Upper lobe of right lung (tissue), 1 donor: ENCODE data around the gene NEDD4L. TPM values are rescaled to one million over a fixed set of nuclear protein-coding genes. Genes with fewer than 3 reads are reported as not detected.

Experiments
- ATAC-seq: fragments of 200-7000 bp; cut with Tn5 transposase; one replicate; pipeline ENCODE4 v1.9.1; 2020; ENCODE audit warnings: mild to moderate bottlenecking, moderate library complexity
- DNase-seq: peaks from one replicate; pipeline ENCODE4 v3.0.0-alpha.2; 2020
- H3K27ac ChIP-seq: fragments of 200-600 bp; one replicate; pipeline ENCODE4 v1.8.0; 2022
- H3K27me3 ChIP-seq: fragments of 200-600 bp; one replicate; pipeline ENCODE4 v1.8.0; 2022; ENCODE audit warnings: mild to moderate bottlenecking
- H3K36me3 ChIP-seq: fragments of 200-600 bp; one replicate; pipeline ENCODE4 v1.8.0; 2022
- H3K4me1 ChIP-seq: fragments of 200-600 bp; one replicate; pipeline ENCODE4 v1.8.0; 2022
- H3K4me3 ChIP-seq: fragments of 200-600 bp; one replicate; pipeline ENCODE4 v1.8.0; 2022; ENCODE audit warnings: mild to moderate bottlenecking
- H3K9me3 ChIP-seq: fragments of 200-600 bp; one replicate; pipeline ENCODE4 v1.8.0; 2022
- intact Hi-C: fragments of 100-400 bp; cut with DNase I; formaldehyde crosslinking; loops from one replicate; pipeline ENCODE4 v1.11.0; 2022
- total RNA-seq: library from RNA; stranded (reverse); fragmentation: NEBNext Ultra II Directional; extraction: Animal tissue kit (Norgen Biotek cat#: 25700); gene quantifications from one replicate; pipeline ENCODE4 v1.2.1, GENCODE V29; 2021
- TF ChIP-seq, protein P1 (sequence below): fragments of 200-600 bp; IDR thresholded peaks from one replicate; pipeline ENCODE4 v1.8.0; 2022; ENCODE audit warnings: antibody characterized with exemption
- donor health status: DM: no; HTN: yes; CAD: no; lungs with severe emphysema.

NEDD4L gene
- total RNA-seq, 1 donor from 2014 or later = 192 TPM

DNA sequence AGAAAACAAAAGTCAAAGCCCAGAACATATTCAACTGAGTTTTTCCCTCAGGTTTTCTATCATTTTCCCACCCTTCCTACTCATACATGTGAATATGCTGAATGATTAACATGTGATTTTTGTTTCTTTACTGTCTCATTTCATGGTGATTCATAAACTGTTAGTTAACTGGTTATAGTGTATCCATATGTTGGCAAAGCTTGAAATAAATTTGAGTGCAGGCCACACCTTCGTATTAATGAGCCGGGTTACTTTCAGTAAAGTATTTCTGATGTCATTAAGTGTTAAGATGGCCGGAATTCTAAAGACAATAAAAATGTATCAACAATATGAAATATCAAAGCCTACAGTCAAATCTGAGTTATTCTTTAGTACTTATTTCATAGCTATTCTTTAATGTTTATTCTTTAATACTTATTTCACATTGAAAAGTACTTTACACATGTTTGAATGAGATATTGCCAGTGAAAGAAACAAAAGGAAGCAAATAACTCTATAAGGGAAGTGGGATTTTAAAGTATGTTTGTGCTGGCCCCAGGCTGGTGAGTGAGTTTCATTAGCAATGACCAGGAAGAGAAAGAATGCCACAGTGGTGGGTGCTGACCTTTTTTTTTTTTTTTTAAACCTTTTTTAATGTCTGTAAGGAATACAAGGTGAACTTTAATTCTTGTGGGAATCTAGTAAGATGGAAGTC is 178.6 kb downstream of the NEDD4L start:
- peak overlapping the region; percentile 44 for H3K4me3 ChIP-seq
- H3K4me1 ChIP-seq = peaks cover 29% of the 10 kb centered on the region
- peak overlapping the region; percentile 86 for H3K27ac ChIP-seq
- DNase-seq (no peak), ATAC-seq (no peak)
- H3K36me3 ChIP-seq = no peaks in the 10 kb centered on the region
- no peaks in the 10 kb centered on the region for H3K9me3 ChIP-seq
- H3K27me3 ChIP-seq = no peaks in the 10 kb centered on the region
- TF ChIP-seq, protein P1, sequence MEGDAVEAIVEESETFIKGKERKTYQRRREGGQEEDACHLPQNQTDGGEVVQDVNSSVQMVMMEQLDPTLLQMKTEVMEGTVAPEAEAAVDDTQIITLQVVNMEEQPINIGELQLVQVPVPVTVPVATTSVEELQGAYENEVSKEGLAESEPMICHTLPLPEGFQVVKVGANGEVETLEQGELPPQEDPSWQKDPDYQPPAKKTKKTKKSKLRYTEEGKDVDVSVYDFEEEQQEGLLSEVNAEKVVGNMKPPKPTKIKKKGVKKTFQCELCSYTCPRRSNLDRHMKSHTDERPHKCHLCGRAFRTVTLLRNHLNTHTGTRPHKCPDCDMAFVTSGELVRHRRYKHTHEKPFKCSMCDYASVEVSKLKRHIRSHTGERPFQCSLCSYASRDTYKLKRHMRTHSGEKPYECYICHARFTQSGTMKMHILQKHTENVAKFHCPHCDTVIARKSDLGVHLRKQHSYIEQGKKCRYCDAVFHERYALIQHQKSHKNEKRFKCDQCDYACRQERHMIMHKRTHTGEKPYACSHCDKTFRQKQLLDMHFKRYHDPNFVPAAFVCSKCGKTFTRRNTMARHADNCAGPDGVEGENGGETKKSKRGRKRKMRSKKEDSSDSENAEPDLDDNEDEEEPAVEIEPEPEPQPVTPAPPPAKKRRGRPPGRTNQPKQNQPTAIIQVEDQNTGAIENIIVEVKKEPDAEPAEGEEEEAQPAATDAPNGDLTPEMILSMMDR = no peak
- intact Hi-C loops = no loop called here

DNA sequence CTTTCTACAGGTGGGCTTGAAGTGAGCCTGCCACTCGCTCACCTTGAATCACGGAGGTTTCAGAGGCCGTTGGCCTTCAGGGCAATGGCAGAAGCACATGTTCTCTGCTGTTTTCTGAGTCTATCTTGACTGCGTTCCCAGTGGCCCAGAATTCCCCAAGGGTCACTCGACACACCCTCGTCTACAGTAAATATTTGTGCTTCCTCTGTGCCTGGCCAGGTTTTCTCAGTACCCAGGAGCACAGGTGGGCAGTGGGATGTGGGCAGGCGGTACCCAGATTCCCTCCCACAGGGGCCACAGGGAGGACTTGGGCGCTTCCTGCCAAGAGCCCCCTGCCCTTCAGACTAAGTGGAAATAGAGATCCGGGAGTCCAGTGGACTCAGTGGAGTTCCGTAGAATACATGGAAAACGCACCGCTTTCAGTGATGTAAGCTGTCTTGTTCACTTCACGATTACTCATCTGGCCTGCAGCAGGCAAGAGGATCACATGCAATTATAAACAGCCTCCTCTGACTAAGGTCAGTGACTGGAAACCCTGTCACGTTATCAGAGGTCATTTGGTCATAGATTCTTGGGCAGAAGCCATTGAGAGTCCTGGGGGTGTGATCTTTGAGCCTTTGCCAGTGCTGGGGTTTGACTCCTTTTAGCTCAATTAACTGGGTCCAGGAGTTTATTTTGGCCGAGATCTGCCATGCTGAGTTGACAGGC is 179.8 kb downstream of the NEDD4L start:
- Histone ChIP-seq H3K4me1 (peaks cover 21% of the 10 kb centered on the region), H3K36me3 (no peaks in the 10 kb centered on the region), H3K27ac (peak overlapping the region; percentile 86), H3K27me3 (no peaks in the 10 kb centered on the region), H3K9me3 (no peaks in the 10 kb centered on the region), H3K4me3 (peak overlapping the region; percentile 44)
- peak; percentile 81 for ATAC-seq
- TF ChIP-seq, protein P1 = no peak
- intact Hi-C loops = no loop called here
- DNase-seq = peak; percentile 76

DNA sequence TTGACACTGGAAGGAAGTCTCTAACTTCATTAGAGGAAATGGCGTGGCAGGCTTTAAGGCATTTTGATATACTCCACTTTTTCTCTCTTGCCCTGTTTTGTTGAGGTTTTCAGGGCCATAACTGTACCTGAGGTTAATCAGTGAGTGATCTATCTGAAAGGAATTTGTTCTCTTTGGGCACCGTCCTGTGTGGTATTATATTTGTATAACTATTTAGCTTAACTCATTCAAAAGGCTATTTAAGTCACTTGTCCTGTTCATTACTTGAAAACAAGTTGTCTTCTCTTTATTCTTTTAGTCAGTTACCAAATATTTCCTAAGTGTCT is 180.4 kb downstream of the NEDD4L start:
- ATAC-seq (no peak), DNase-seq (no peak)
- TF ChIP-seq, protein P1 = no peak
- peaks cover 21% of the 10 kb centered on the region for H3K4me1 ChIP-seq
- intact Hi-C loops = no loop called here
- H3K4me3 ChIP-seq = peak overlapping the region; percentile 44
- peak overlapping the region; percentile 86 for H3K27ac ChIP-seq
- H3K36me3 ChIP-seq = no peaks in the 10 kb centered on the region
- no peaks in the 10 kb centered on the region for H3K9me3 ChIP-seq
- no peaks in the 10 kb centered on the region for H3K27me3 ChIP-seq

DNA sequence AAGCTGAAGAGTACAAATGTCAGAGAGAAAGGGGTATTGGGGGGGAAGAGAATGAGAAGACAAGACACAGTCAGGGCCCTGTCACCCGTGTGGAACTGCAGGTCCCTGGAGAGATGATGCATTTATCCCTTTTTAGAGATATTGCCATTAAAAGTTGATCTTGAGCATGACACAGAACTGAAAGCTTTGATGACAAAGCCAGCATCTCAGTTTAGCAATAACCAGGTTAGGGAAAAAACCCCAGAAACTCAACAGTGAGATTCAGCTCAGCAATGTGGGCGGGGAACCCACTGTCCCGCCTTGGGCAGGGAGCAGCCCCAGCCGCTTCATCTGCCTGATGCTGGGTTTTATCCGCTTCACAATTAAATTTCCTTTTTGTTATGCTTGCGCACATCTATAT is 181.1 kb downstream of the NEDD4L start:
- H3K27me3 ChIP-seq = no peaks in the 10 kb centered on the region
- H3K9me3 ChIP-seq = no peaks in the 10 kb centered on the region
- ATAC-seq (no peak), DNase-seq (no peak)
- peaks cover 21% of the 10 kb centered on the region for H3K4me1 ChIP-seq
- TF ChIP-seq, protein P1 = no peak
- H3K36me3 ChIP-seq = no peaks in the 10 kb centered on the region
- H3K4me3 ChIP-seq = peak overlapping the region; percentile 44
- peak overlapping the region; percentile 86 for H3K27ac ChIP-seq
- intact Hi-C loops = no loop called here

DNA sequence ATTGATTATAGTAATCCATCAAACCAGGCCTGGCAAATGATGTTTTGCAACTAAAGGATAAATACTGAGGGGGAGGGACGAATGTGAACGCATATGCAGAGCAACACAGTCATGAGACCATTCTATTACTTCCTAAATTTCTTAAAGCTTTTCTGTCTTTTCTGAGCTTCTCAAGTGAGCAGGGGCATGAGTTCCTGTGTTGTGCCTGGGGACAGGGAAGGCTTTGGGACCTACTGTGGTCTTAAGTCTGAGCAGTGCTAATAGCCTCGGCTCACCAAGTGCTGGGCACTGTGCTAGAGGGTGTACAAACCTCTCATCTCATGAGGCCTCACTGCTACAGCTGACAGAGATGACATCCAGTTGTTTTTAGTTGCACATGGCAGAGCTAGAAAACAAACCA is 182.4 kb downstream of the NEDD4L start:
- ATAC-seq (no peak), DNase-seq (no peak)
- no peaks in the 10 kb centered on the region for H3K27me3 ChIP-seq
- no peak overlapping the region for H3K27ac ChIP-seq
- H3K36me3 ChIP-seq = no peaks in the 10 kb centered on the region
- intact Hi-C loops = no loop called here
- TF ChIP-seq, protein P1 = no peak
- H3K4me3 ChIP-seq = no peak overlapping the region
- peaks cover 23% of the 10 kb centered on the region for H3K4me1 ChIP-seq
- H3K9me3 ChIP-seq = no peaks in the 10 kb centered on the region
